Measurements from ENCODE around the gene NT5DC3. TPM values are rescaled to one million over a fixed set of nuclear protein-coding genes. Genes with fewer than 3 reads are reported as not detected.

NT5DC3 gene
- total RNA-seq, 1 donor, result 22.9 TPM

GRCh38 chr12:103769240-103769945 is 71.6 kb downstream of the NT5DC3 start:
- TF ChIP-seq, protein P1, sequence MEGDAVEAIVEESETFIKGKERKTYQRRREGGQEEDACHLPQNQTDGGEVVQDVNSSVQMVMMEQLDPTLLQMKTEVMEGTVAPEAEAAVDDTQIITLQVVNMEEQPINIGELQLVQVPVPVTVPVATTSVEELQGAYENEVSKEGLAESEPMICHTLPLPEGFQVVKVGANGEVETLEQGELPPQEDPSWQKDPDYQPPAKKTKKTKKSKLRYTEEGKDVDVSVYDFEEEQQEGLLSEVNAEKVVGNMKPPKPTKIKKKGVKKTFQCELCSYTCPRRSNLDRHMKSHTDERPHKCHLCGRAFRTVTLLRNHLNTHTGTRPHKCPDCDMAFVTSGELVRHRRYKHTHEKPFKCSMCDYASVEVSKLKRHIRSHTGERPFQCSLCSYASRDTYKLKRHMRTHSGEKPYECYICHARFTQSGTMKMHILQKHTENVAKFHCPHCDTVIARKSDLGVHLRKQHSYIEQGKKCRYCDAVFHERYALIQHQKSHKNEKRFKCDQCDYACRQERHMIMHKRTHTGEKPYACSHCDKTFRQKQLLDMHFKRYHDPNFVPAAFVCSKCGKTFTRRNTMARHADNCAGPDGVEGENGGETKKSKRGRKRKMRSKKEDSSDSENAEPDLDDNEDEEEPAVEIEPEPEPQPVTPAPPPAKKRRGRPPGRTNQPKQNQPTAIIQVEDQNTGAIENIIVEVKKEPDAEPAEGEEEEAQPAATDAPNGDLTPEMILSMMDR (IDR thresholded peaks at IDR 0.05; ENCODE audit: insufficient read depth, low read depth, low read length), result no peak
- H3K4me3 ChIP-seq (ENCODE audit: low read depth, low read length), result no peak overlapping the region
- no peak for DNase-seq (ENCODE audit: low read depth)

- no peak overlapping the region for H3K4me3 ChIP-seq (ENCODE audit: low read depth, low read length)
- TF ChIP-seq, protein P1 (IDR thresholded peaks at IDR 0.05; ENCODE audit: insufficient read depth, low read depth, low read length), result no peak
- DNase-seq (ENCODE audit: low read depth), result no peak
Measured at GRCh38 chr12:103768467-103769123, 72.4 kb downstream of the NT5DC3 start.

DNA sequence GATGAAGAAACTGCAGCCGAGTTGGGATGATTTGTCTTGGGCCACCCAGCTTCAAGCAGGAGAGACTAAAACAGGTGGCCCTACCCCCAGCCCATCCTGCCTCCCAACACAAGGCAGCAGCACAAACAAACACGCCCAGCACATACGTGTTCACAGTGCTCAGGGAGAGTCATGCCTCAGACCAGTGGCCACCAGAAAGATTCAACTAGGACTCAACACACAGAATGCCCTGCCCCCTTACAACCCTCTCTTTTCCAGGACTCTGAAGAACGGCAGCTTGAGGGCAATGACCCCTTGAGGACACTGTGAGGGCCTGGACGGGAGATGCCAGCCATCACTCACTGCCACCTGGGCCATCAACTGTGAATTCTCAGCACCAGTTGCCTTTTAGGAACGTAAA is 75.0 kb downstream of the NT5DC3 start:
- H3K4me3 ChIP-seq (ENCODE audit: low read depth, low read length), result no peak overlapping the region
- TF ChIP-seq, protein P1 (IDR thresholded peaks at IDR 0.05; ENCODE audit: insufficient read depth, low read depth, low read length), result no peak
- DNase-seq (ENCODE audit: low read depth), result no peak

- TF ChIP-seq, protein P1 (IDR thresholded peaks at IDR 0.05; ENCODE audit: insufficient read depth, low read depth, low read length), result no peak
- no peak overlapping the region for H3K4me3 ChIP-seq (ENCODE audit: low read depth, low read length)
- no peak for DNase-seq (ENCODE audit: low read depth)
Measured at GRCh38 chr12:103765322-103765721, 75.7 kb downstream of the NT5DC3 start.

GRCh38 chr12:103762473-103762872 is 78.6 kb downstream of the NT5DC3 start:
- H3K4me3 ChIP-seq (ENCODE audit: low read depth, low read length), result no peak overlapping the region
- TF ChIP-seq, protein P1 (IDR thresholded peaks at IDR 0.05; ENCODE audit: insufficient read depth, low read depth, low read length), result no peak
- no peak for DNase-seq (ENCODE audit: low read depth)

DNA sequence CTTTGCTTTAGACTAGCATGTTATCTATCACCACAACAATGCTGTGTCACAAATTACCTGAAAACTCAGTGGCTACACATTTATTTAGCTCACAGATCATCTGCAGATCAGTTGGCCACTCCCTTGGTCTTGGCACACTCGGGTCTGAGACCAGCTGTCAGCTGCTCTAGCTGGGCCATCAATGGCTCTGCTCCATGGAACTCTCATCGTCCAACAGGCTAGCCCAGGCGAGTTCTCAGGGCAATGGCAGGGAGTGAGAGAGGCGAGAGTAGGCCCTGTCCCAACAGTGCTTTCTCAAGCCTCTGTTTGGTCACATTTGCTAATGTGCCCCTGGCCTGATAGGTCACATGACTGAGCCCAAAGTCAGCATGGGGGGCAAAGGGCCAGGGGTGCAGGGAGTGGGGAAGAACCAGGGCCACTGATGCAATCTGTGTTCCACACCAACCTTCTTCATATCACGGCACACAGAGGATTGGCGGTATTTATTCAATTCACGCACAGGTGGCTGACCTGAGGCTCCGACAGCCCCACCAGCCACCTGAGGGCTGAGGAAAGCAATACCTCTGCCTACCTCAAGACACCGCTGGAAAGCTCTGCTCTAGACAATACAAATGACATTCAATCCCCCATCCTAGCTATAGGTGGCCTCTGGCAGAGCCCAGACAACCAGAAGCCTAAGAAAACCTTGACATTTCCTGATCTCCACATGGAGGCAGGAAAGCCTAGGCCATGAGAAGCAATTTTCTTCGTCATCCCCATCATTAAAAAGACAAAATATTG is 82.5 kb downstream of the NT5DC3 start:
- TF ChIP-seq, protein P1 (IDR thresholded peaks at IDR 0.05; ENCODE audit: insufficient read depth, low read depth, low read length), result no peak
- no peak for DNase-seq (ENCODE audit: low read depth)
- no peak overlapping the region for H3K4me3 ChIP-seq (ENCODE audit: low read depth, low read length)

Measured in fibroblast of villous mesenchyme (primary cell).